OCI-LY3 (cell line): ENCODE results near the gene FDXR.

Experiments
- EZH2phosphoT487 ChIP-seq: fragments of 200-600 bp; shearing (Covaris generic); IDR thresholded peaks from 2 replicates; pipeline ENCODE4 v1.6.1; 2018; ENCODE audit warnings: antibody characterized with exemption, mixed run types, low read depth
- TF ChIP-seq, protein P1 (sequence below): fragments of 200-600, 300-600 bp; sonication (generic); IDR thresholded peaks from 2 replicates; pipeline ENCODE4 v1.5.1; 2014; ENCODE audit warnings: antibody characterized with exemption, low read length, low read depth

DNA sequence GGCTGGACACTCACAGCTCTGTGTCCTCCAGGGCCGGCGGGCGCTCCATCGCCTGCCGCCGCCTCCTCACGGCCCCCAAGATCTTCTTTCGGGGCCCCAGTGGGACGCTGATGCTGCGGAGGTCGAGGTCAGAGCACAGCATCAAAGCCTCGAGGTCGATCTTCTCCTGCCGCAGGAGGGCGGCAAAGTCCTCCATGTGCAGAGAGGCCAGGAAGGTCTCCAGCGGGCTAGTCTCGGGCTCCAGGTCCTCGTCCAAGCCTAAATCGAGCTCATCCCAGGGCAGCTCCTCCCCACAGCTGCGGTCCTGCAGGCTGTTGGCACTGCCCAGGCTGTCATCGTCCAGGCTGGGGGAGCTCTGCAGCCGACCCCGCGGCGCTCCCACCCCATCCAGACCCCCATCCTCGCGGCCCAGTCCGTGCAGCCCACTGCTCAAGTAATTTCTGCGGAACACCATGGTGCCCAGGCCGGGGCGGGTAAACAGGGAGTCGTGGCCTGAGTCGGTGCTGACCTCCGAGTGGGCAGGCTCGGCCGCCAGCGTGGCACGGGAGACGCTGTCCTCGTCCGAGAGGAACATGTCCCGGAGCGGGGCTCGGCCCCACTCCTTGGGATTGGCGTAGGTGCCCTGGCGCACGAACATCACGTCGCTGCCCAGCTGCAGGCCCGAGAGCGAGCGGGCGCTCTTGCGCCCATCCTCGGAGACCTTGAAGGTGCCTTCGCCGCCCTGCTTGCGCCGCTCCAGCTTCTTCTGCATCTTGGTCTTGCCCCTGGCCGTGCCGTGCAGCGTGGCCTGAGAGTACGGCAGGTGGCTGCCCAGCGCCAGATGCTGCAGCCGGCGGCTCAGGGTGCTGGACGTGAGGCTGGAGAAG, 46.9 kb upstream of the FDXR start:
- TF ChIP-seq, protein P1, sequence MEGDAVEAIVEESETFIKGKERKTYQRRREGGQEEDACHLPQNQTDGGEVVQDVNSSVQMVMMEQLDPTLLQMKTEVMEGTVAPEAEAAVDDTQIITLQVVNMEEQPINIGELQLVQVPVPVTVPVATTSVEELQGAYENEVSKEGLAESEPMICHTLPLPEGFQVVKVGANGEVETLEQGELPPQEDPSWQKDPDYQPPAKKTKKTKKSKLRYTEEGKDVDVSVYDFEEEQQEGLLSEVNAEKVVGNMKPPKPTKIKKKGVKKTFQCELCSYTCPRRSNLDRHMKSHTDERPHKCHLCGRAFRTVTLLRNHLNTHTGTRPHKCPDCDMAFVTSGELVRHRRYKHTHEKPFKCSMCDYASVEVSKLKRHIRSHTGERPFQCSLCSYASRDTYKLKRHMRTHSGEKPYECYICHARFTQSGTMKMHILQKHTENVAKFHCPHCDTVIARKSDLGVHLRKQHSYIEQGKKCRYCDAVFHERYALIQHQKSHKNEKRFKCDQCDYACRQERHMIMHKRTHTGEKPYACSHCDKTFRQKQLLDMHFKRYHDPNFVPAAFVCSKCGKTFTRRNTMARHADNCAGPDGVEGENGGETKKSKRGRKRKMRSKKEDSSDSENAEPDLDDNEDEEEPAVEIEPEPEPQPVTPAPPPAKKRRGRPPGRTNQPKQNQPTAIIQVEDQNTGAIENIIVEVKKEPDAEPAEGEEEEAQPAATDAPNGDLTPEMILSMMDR = no peak
- no peak for TF ChIP-seq EZH2phosphoT487
